HEK293 (cell line): ENCODE data around the gene SEMA4F.

Experiments used
- ELK4 ChIP-seq: IDR thresholded peaks from 2 replicates; pipeline ENCODE4 v1.6.1; 2011; ENCODE audit warnings: mild to moderate bottlenecking, low read depth, low read length, borderline replicate concordance
- GLIS1 ChIP-seq: fragments of 450-650 bp; formaldehyde crosslinking; IDR thresholded peaks from 2 replicates; pipeline ENCODE4 v1.5.1; 2016; ENCODE audit warnings: missing biosample characterization, missing genetic modification characterization
- KLF7 ChIP-seq: fragments of 450-650 bp; formaldehyde crosslinking; IDR thresholded peaks from 2 replicates; pipeline ENCODE4 v1.5.1; 2016; ENCODE audit warnings: missing biosample characterization, missing genetic modification characterization, borderline replicate concordance
- KLF9 ChIP-seq: fragments of 450-650 bp; formaldehyde crosslinking; IDR thresholded peaks from 2 replicates; pipeline ENCODE4 v1.5.1; 2016; ENCODE audit warnings: missing biosample characterization, missing genetic modification characterization, low read depth
- PATZ1 ChIP-seq: fragments of 450-650 bp; formaldehyde crosslinking; IDR thresholded peaks from 2 replicates; pipeline ENCODE4 v1.5.1; 2016; ENCODE audit warnings: missing biosample characterization, missing genetic modification characterization
- REPIN1 ChIP-seq: fragments of 450-650 bp; formaldehyde crosslinking; IDR thresholded peaks from 2 replicates; pipeline ENCODE4 v1.5.1; 2017; ENCODE audit warnings: missing biosample characterization, missing genetic modification characterization, low read depth
- SP3 ChIP-seq: fragments of 450-650 bp; formaldehyde crosslinking; IDR thresholded peaks from 2 replicates; pipeline ENCODE4 v1.5.1; 2016; ENCODE audit warnings: missing biosample characterization, missing genetic modification characterization
- SP7 ChIP-seq: fragments of 450-650 bp; formaldehyde crosslinking; IDR thresholded peaks from 2 replicates; pipeline ENCODE4 v1.5.1; 2016; ENCODE audit warnings: missing biosample characterization, missing genetic modification characterization
- ZBTB1 ChIP-seq: fragments of 450-650 bp; formaldehyde crosslinking; IDR thresholded peaks from 2 replicates; pipeline ENCODE4 v1.5.1; 2016; ENCODE audit warnings: missing biosample characterization, missing genetic modification characterization
- ZBTB10 ChIP-seq: fragments of 450-650 bp; formaldehyde crosslinking; IDR thresholded peaks from 2 replicates; pipeline ENCODE4 v1.5.1; 2016; ENCODE audit warnings: missing biosample characterization, missing genetic modification characterization
- ZBTB6 ChIP-seq: fragments of 450-650 bp; formaldehyde crosslinking; IDR thresholded peaks from 2 replicates; pipeline ENCODE4 v1.5.1; 2017; ENCODE audit warnings: missing biosample characterization, missing genetic modification characterization
- ZNF16 ChIP-seq: fragments of 450-650 bp; formaldehyde crosslinking; IDR thresholded peaks from 2 replicates; pipeline ENCODE4 v1.5.1; 2016; ENCODE audit warnings: low read depth, missing biosample characterization, missing genetic modification characterization
- ZNF174 ChIP-seq: fragments of 450-650 bp; formaldehyde crosslinking; IDR thresholded peaks from 2 replicates; pipeline ENCODE4 v1.5.0; 2017; ENCODE audit warnings: missing biosample characterization, mild to moderate bottlenecking, missing genetic modification characterization
- ZNF23 ChIP-seq: fragments of 450-650 bp; formaldehyde crosslinking; IDR thresholded peaks from 2 replicates; pipeline ENCODE4 v1.5.1; 2016; ENCODE audit warnings: missing biosample characterization, missing genetic modification characterization, borderline replicate concordance
- ZNF362 ChIP-seq: fragments of 450-650 bp; formaldehyde crosslinking; IDR thresholded peaks from 2 replicates; pipeline ENCODE4 v1.5.1; 2016; ENCODE audit warnings: missing biosample characterization, missing genetic modification characterization
- ZNF416 ChIP-seq: fragments of 450-650 bp; formaldehyde crosslinking; IDR thresholded peaks from 2 replicates; pipeline ENCODE4 v1.5.1; 2016; ENCODE audit warnings: missing biosample characterization, missing genetic modification characterization
- ZNF521 ChIP-seq: fragments of 450-650 bp; formaldehyde crosslinking; IDR thresholded peaks from 2 replicates; pipeline ENCODE4 v1.5.1; 2017; ENCODE audit warnings: missing biosample characterization, mild to moderate bottlenecking, missing genetic modification characterization
- ZNF555 ChIP-seq: fragments of 450-650 bp; formaldehyde crosslinking; conservative IDR thresholded peaks from 2 replicates; pipeline ENCODE4 v1.5.1; 2017; ENCODE audit warnings: missing biosample characterization, mild to moderate bottlenecking, missing genetic modification characterization, inconsistent platforms
- ZNF585B ChIP-seq: fragments of 450-650 bp; formaldehyde crosslinking; IDR thresholded peaks from 2 replicates; pipeline ENCODE4 v1.5.1; 2016; ENCODE audit warnings: missing biosample characterization, missing genetic modification characterization
- ZNF623 ChIP-seq: fragments of 450-650 bp; formaldehyde crosslinking; IDR thresholded peaks from 2 replicates; pipeline ENCODE4 v1.5.1; 2016; ENCODE audit warnings: missing biosample characterization, missing genetic modification characterization
- ZNF639 ChIP-seq: fragments of 450-650 bp; formaldehyde crosslinking; IDR thresholded peaks from 2 replicates; pipeline ENCODE4 v1.5.1; 2016; ENCODE audit warnings: missing biosample characterization, missing genetic modification characterization
- ZNF707 ChIP-seq: fragments of 450-650 bp; formaldehyde crosslinking; IDR thresholded peaks from 2 replicates; pipeline ENCODE4 v1.5.1; 2016; ENCODE audit warnings: missing biosample characterization, missing genetic modification characterization
- ZNF768 ChIP-seq: fragments of 450-650 bp; formaldehyde crosslinking; IDR thresholded peaks from 2 replicates; pipeline ENCODE4 v1.5.1; 2018; ENCODE audit warnings: missing biosample characterization, mild to moderate bottlenecking, missing genetic modification characterization
- ZNF791 ChIP-seq: fragments of 450-650 bp; formaldehyde crosslinking; IDR thresholded peaks from 2 replicates; pipeline ENCODE4 v1.5.1; 2016; ENCODE audit warnings: missing biosample characterization, missing genetic modification characterization
- ZNF843 ChIP-seq: fragments of 450-650 bp; formaldehyde crosslinking; IDR thresholded peaks from 2 replicates; pipeline ENCODE4 v1.5.1; 2016; ENCODE audit warnings: missing biosample characterization, missing genetic modification characterization
- ZSCAN16 ChIP-seq: fragments of 450-650 bp; formaldehyde crosslinking; IDR thresholded peaks from 2 replicates; pipeline ENCODE4 v1.5.1; 2016; ENCODE audit warnings: missing biosample characterization, missing genetic modification characterization
- ZSCAN18 ChIP-seq: fragments of 450-650 bp; formaldehyde crosslinking; IDR thresholded peaks from 2 replicates; pipeline ENCODE4 v1.5.1; 2016; ENCODE audit warnings: missing biosample characterization, missing genetic modification characterization
- ZSCAN4 ChIP-seq: fragments of 450-650 bp; formaldehyde crosslinking; IDR thresholded peaks from 2 replicates; pipeline ENCODE4 v1.5.1; 2017; ENCODE audit warnings: missing biosample characterization, missing genetic modification characterization

The SEMA4F gene

GRCh38 chr2:74715081-74715791 is 61.2 kb downstream of the SEMA4F start (continued):
- no peak for TF ChIP-seq ELK4
- TF ChIP-seq KLF9 (tag by site-specific recombination) = no peak
- TF ChIP-seq ZNF521 = no peak
- no peak for TF ChIP-seq ZBTB6 (tag by site-specific recombination)
- TF ChIP-seq ZSCAN4 (tag by site-specific recombination) = no peak
- no peak for TF ChIP-seq ZBTB1
- no peak for TF ChIP-seq SP7 (tag by site-specific recombination)
- TF ChIP-seq ZNF416 (tag by site-specific recombination) = no peak
- TF ChIP-seq ZNF23 (tag by site-specific recombination) = no peak
- TF ChIP-seq ZNF585B (tag by site-specific recombination) = 0 out of 2 replicates have a peak, but pooled peaks have one; percentile 16
- TF ChIP-seq ZNF843 (tag by site-specific recombination) = no peak
- TF ChIP-seq ZSCAN18 (tag by site-specific recombination) = no peak
- TF ChIP-seq ZNF639 (tag by site-specific recombination) = no peak
- TF ChIP-seq ZNF768 (tag by site-specific recombination) = no peak
- peak; percentile 72 for TF ChIP-seq SP3
- TF ChIP-seq REPIN1 (tag by site-specific recombination) = no peak
- TF ChIP-seq ZNF362 (tag by site-specific recombination) = no peak
- no peak for TF ChIP-seq ZNF791
- TF ChIP-seq ZBTB10 = no peak
- no peak for TF ChIP-seq ZNF555 (tag by site-specific recombination)
- TF ChIP-seq ZNF16 (tag by site-specific recombination) = no peak
- TF ChIP-seq ZSCAN16 (tag by site-specific recombination) = no peak
- TF ChIP-seq KLF7 (tag by site-specific recombination) = no peak
- peak; percentile 84 for TF ChIP-seq GLIS1 (tag by site-specific recombination)
- peak; percentile 51; the same call in 1 of the 2 replicates for TF ChIP-seq PATZ1 (tag by site-specific recombination)
- TF ChIP-seq ZNF174 (tag by site-specific recombination) = no peak
- TF ChIP-seq ZNF707 (tag by site-specific recombination) = no peak
- no peak for TF ChIP-seq ZNF623 (tag by site-specific recombination)
